Heart right ventricle (tissue), 16 donors: ENCODE results near the gene AMY1B. TPM values are rescaled to one million over a fixed set of nuclear protein-coding genes. Genes with fewer than 3 reads are reported as not detected.
"Not testable (repeated sequence)": the region's sequence is repeated elsewhere in the genome, so short reads cannot be mapped to it uniquely, and the experiment has no call there.

Experiments
- ATAC-seq, 8 donors: fragments of 200-7000 bp; cut with Tn5 transposase; one replicate each; pipeline ENCODE4 v1.9.1; 2020; ENCODE audit warnings: mild to moderate bottlenecking in 8 of 8, moderate library complexity in 8 of 8, moderate number of reproducible peaks in 1 of 8
- DNase-seq, 2 donors: peaks; one replicate each; pipeline ENCODE4 v3.0.0-alpha.2; 2020
- H3K27ac ChIP-seq, 10 donors: fragments of 200-600 bp; sonication (generic) in 2 of 10; one replicate each; pipeline versions ENCODE4 v1.5.0 to v1.8.0; 2020 to 2022; ENCODE audit warnings: mild to moderate bottlenecking in 3 of 10
- H3K27me3 ChIP-seq, 7 donors: fragments of 200-600 bp; one replicate each; pipeline ENCODE4 v1.8.0; 2021 to 2022; ENCODE audit warnings: mild to moderate bottlenecking in 2 of 7
- H3K36me3 ChIP-seq, 9 donors: fragments of 200-600 bp; sonication (generic) in 1 of 9; one replicate each; pipeline versions ENCODE4 v1.5.0 to v1.8.0; 2020 to 2022; ENCODE audit warnings: mild to moderate bottlenecking in 2 of 9
- H3K4me1 ChIP-seq, 9 donors: fragments of 200-600 bp; sonication (generic) in 1 of 9; one replicate each; pipeline versions ENCODE4 v1.5.0 to v1.8.0; 2020 to 2022; ENCODE audit warnings: mild to moderate bottlenecking in 4 of 9
- H3K4me3 ChIP-seq, 10 donors: fragments of 200-600 bp; sonication (generic) in 2 of 10; one replicate each; pipeline versions ENCODE4 v1.5.0 to v1.8.0; 2020 to 2022; ENCODE audit warnings: mild to moderate bottlenecking in 7 of 10, moderate library complexity in 2 of 10
- H3K9me3 ChIP-seq, 11 donors: fragments of 200-600 bp in 10 of 11; sonication (generic) in 2 of 11; one replicate each; pipeline versions ENCODE4 v1.5.0 to v1.8.0; 2013 to 2022; ENCODE audit warnings: mild to moderate bottlenecking in 2 of 11, control low read depth in 1 of 11, moderate library complexity in 1 of 11
- WGBS, 2 donors: extraction: QIAGEN DNeasy Blood & Tissue Kit; methylation state at CpG; one replicate each; pipeline ENCODE4 v1.1.7; 2013; ENCODE audit warnings: inconsistent platforms in 1 of 2; 5-methylcytosine and 5-hydroxymethylcytosine counted together
- intact Hi-C, 10 donors: fragments of 100-400 bp; cut with DNase I; formaldehyde crosslinking; loops; one replicate each; pipeline versions ENCODE4 v1.11.1 to v1.14.2; 2022
- polyA plus RNA-seq, 2 donors: library from polyadenylated mRNA; stranded (reverse); fragments of 200-250 nt; gene quantifications; one replicate each; pipeline ENCODE4 v1.2.3, GENCODE V29; 2013
- total RNA-seq, 10 donors: library from RNA; stranded (reverse); fragmentation: NEBNext Ultra II Directional in 3 of 10; extraction: Animal tissue kit (Norgen Biotek cat#: 25700) in 3 of 10; gene quantifications; one replicate each; pipeline versions ENCODE4 v1.2.1 to v1.2.4, GENCODE V29; 2021 to 2023
- donor health status: Arrhythmogenic right ventricular cardiomyopathy.
- donor health status: ischemic (EF 13 %, LVEDD 7.1; RV severe dilation, severe dysfunction).
- donor health status: healthy with polysubstance abuse.
- donor health status: DM: no; HTN: yes; CAD: no.
- donor health status: DM: no; HTN: no; CAD: no.
- donor health status: ischemic (EF 25% LVEDD 6.9; RV normal size, moderate dysfunction).
- donor health status: ischemic (EF 25% LVEDD 5.7; RV mildly dilated, moderate dysfunction).
- donor health status: healthy.
- donor health status: DM: yes; HTN: yes; CAD: no.
- donor health status: Ischemic cardiomyopathy.
- donor health status: ischemic (EF 35%, LVEDD 5.7; RV mildly dilated, moderate dysfunction).
- donor health status: nonischemic (EF 11% LVEDD 7.7; RV severe dilation, severe dysfunction).
- donor health status: DM: yes; HTN: yes; CAD: no.
- donor health status: PGD.
- donor health status: ischemic (EF 29% LVEDD 5.4; RV normal size, mild dysfunction).
- donor health status: nonischemic (EF 23%, LVEDD 6.1; RV moderate dilation, normal function).

The AMY1B gene
- total and polyA plus RNA-seq, 12 donors = not detected

- H3K4me3 ChIP-seq, DNase-seq, H3K9me3 ChIP-seq, H3K4me1 ChIP-seq, H3K27ac ChIP-seq, H3K36me3 ChIP-seq, H3K27me3 ChIP-seq, intact Hi-C loops: not testable (repeated sequence)
- peak in 2 of 8 donors; percentile 53 to 65 for ATAC-seq
- WGBS, 2 donors = no CpG with 5 or more reads among the region's 3 CpGs
Observed at GRCh38 chr1:103676335-103676734, 19.7 kb downstream of the AMY1B start.

DNA sequence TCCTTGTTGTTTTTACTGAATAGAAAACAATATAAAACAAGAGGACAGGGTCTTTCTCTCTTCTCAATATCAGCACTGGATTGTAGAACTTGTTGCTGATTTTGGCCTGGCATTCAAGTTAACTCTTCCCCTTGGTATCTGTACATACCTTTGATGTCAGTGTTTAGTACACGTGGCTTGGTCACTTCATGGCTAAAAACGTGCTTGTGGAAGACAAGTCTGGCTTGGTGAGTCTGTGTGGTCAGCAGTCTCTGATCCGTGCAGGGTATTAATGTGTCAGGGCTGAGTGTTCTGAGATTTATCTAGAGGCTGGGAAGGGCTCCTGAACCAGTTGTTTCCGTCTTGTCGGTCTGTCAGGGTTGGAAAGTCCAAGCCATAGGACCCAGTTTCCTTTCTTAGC lies 40.5 kb downstream of the AMY1B start, which contains the start of gene AMY1A:
AMY1A (plus strand) TSS at position 301 of the 400 bp plus-strand sequence. CDS start 571 bp downstream, outside the sequence.
- intact Hi-C loops, H3K9me3 ChIP-seq, DNase-seq, ATAC-seq, H3K4me3 ChIP-seq, H3K36me3 ChIP-seq, H3K27ac ChIP-seq, H3K4me1 ChIP-seq, H3K27me3 ChIP-seq: not testable (repeated sequence)
- WGBS, 2 donors = no CpG with 5 or more reads among the region's 5 CpGs

DNA sequence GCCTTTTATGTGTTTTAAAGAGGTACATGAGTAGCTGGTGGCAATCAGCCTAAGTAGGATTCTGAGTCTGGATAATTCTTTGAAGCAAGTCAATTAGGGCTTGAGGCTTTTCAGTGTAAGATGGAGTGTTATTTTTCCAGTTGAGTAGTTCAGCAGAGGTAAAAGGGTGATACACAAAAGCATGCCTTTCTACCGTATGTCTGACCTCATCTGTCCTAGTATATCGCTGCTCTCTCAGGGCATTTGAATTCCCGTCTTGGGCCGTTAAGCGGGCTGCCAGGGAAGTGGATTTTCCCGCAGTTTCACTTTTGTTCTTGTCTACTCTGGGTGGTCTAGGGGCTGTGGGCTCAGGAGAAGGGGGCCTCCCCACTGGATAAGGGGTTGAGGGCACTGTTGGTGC lies 41.9 kb downstream of the AMY1B start:
- whole genome bisulfite sequencing, 2 donors = no CpG with 5 or more reads among the region's 6 CpGs
- peak in 1 of 8 donors; percentile 13 for ATAC-seq

DNA sequence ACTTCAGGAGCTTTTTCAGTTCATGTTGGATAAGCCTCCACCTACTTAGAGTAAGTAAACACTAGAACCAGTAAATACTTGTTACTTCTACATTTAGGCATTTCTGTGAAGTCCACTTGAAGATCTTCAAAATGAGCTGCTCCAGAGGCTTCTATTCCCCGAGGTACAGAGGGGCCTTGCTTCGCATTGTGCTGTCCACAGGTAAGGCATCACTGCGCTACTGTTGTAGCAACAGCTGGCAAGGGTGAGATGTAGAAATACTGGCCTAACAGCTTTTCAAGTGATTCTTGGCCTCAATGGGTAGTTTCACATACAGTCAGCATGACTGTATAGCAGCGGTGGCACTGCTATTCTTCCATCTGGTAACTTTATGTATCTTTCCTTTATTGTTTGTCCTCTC lies 45.1 kb downstream of the AMY1B start:
- H3K27ac ChIP-seq, H3K9me3 ChIP-seq, H3K4me1 ChIP-seq, H3K36me3 ChIP-seq, intact Hi-C loops, DNase-seq, ATAC-seq, H3K27me3 ChIP-seq, H3K4me3 ChIP-seq: not testable (repeated sequence)
- no CpG with 5 or more reads among the region's 4 CpGs for WGBS, 2 donors

More for the DNA sequence above, 41.9 kb downstream of the AMY1B start:
- H3K9me3 ChIP-seq, intact Hi-C loops, H3K36me3 ChIP-seq, H3K4me3 ChIP-seq, H3K4me1 ChIP-seq, H3K27me3 ChIP-seq, DNase-seq, H3K27ac ChIP-seq: not testable (repeated sequence)

GRCh38 chr1:103650305-103650704 lies 45.7 kb downstream of the AMY1B start:
- H3K4me3 ChIP-seq, H3K27ac ChIP-seq, H3K27me3 ChIP-seq, ATAC-seq, H3K4me1 ChIP-seq, intact Hi-C loops, H3K36me3 ChIP-seq, DNase-seq, H3K9me3 ChIP-seq: not testable (repeated sequence)
- WGBS, 2 donors = no CpG with 5 or more reads among the region's 3 CpGs

GRCh38 chr1:103643908-103644307 lies 52.1 kb downstream of the AMY1B start:
- H3K36me3 ChIP-seq, ATAC-seq, H3K27me3 ChIP-seq, DNase-seq, H3K4me3 ChIP-seq, intact Hi-C loops, H3K27ac ChIP-seq, H3K4me1 ChIP-seq, H3K9me3 ChIP-seq: not testable (repeated sequence)
- WGBS, 2 donors = no CpG with 5 or more reads among the region's 3 CpGs

DNA sequence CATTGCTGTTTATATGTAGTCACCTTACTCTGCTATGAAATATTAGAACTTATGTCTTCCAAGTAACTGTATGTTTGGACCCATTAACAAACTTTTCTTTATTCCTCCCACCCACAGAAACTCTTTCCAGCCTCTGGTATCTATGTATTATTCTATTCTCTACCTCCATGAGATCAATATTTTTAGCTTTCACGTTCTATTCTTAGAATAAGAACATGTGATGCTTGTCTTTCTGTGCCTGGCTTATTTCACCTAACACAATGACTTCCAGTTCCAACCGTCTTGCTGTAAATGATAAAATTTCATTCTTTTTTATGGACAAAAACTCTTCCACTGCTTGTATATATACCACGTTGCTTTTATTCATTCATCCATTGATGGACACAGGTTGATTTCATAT lies 54.8 kb downstream of the AMY1B start:
- H3K4me3 ChIP-seq, H3K4me1 ChIP-seq, intact Hi-C loops, H3K9me3 ChIP-seq, H3K27ac ChIP-seq, H3K27me3 ChIP-seq, DNase-seq, H3K36me3 ChIP-seq: not testable (repeated sequence)
- ATAC-seq = peak in 3 of 8 donors; percentile 46 to 69 (median 60)
- WGBS, 2 donors = no CpG with 5 or more reads among the region's 3 CpGs

Other genes starting within 250 kb of the AMY1B start
- 10 to 100 TPM; 13.1 to 27.2 (median 22.6) TPM for gene RNPC3, start 170.5 kb downstream of the AMY1B start, total RNA-seq
- gene RNPC3, start 170.5 kb downstream of the AMY1B start, polyA plus RNA-seq = 1 to 10 TPM; 8.0 to 9.1 TPM
- gene AMY2B, start 124.6 kb downstream of the AMY1B start, total RNA-seq = 10 to 100 TPM; 13.0 to 43.5 (median 28.0) TPM
- gene AMY2B, start 124.6 kb downstream of the AMY1B start, polyA plus RNA-seq = 100 to 1,000 TPM in 1 of 2 donors, 1 to 10 TPM in 1; 5.9 to 101 TPM
- gene AMY2A, start 78.8 kb downstream of the AMY1B start, total RNA-seq = 1 to 10 TPM in 2 of 10 donors, under 1 TPM in 5, not detected in 3; 0.56 to 1.4 (median 0.81) TPM
- gene AMY2A, start 78.8 kb downstream of the AMY1B start, polyA plus RNA-seq = not detected
- gene AMY1A, start 40.5 kb downstream of the AMY1B start, total RNA-seq = not detected
- not detected for gene AMY1A, start 40.5 kb downstream of the AMY1B start, polyA plus RNA-seq
- not detected for gene AMY1C, start 53.7 kb upstream of the AMY1B start, total RNA-seq
- not detected for gene AMY1C, start 53.7 kb upstream of the AMY1B start, polyA plus RNA-seq